Endothelial cell of hepatic sinusoid (primary cell): ENCODE measurements around the gene DCP1B.

Experiments used
- in situ Hi-C: cut with HindIII; loops from 2 replicates; pipeline ENCODE4 v1.10.0; 2017; ENCODE audit warnings: low sequenced_read_pairs

DCP1B gene

DNA sequence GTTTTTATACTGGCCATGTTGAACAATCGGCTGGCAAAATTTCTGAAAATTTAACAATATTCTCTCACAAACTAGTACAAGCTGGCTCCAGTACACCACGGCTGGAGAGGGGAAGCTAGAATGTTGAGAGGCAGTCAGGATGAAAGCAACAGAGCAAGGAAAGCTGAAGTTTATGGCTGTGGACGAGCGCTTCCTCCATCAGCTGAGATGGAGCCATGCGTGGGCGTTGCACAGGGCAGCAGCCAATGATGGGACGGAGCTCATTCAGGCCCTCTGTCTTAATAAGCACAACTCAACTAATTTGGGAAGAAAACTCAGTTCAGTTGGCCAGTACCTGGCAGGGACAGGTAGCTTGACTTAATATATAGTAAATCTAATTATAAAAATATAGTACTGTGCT lies 14.1 kb upstream of the DCP1B start:
- in situ Hi-C loops, result no loop called here

DNA sequence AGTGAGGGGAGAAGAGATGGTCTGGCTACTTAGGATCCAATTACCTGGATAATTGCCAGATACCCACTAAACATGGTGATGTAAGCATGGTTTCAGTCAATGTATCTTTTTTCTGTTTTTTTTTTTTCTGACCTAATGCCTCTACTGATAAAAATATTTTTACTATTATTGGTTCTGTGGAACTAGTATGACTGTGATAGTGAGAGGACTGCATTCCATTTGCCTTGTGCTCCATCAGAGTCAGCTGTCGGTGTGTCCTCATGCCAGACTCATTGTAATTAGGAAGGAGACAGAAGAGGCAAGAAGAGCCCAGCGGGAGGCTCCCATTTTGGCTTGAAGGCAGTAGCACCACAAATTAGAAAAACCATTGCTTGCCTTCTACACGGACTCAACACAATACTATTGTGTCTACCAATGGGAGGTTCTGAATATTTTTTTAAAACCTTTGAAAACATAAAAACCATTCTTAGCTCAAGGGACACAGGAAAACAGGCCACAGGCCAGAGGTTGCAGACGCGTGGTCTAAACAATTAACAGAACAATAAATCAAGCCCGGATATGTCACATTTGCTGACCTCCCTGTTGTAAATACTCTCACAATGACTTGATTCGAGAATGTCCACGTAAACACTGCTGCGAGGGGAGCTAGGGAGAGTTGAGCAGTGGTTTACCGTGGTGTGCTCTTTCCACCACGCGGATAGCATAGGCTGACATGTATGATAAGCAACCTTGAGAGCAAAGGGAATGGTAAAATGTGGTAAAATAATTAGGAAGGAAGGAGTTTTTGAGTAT lies 13.5 kb upstream of the DCP1B start:
- in situ Hi-C loops, result no loop called here

DNA sequence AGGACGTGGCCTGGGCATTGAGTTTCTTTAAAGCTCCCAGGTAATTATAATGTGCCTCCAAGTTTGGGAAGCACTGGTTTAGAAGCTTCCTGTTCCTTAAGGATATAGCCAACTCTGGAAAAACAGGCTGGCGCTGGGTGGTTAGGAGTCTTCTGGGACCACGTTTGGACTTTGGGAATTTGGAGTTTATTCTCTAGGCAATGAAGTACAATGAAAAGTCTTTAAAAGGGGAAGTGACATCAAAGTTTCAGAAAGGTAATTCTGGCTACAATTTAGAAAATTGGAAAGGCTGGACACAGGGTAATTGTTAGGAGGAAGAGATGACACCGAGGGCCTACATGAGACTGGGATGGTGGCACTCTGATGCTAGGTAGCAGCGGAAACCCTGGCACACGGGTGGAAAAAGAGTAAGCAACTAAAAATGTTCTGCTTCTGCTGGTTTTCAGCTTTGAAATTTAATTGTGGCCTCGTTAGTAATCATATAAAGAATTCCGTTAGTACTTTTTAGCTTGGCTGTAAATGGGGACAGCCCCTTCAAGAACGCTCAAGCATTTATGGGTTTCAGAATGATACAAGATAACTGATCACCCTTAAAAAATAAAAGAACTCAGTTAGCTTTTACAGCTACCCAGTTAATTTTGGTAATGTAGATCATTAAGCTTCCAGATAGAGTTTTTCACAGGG lies 12.7 kb upstream of the DCP1B start:
- in situ Hi-C loops, result no loop called here

DNA sequence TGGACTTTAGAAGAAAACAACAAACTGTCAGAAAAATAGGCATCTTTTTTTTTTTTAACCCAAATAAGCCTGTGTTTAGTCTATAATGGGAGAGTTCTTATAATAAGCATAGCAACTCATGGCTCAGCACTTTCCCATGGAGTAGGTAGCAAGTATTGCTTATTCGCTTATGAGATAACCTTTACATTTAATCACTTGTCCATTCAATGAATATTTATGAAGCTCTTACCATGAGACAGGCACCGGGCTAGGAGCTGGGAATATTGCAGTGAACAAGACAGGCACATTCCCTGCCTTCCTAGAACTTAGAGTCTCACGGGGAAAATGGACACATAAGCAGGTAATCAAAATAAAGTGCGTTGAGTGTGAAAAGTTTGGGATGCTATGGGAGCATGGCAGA lies 10.0 kb upstream of the DCP1B start:
- in situ Hi-C loops, result no loop called here

DNA sequence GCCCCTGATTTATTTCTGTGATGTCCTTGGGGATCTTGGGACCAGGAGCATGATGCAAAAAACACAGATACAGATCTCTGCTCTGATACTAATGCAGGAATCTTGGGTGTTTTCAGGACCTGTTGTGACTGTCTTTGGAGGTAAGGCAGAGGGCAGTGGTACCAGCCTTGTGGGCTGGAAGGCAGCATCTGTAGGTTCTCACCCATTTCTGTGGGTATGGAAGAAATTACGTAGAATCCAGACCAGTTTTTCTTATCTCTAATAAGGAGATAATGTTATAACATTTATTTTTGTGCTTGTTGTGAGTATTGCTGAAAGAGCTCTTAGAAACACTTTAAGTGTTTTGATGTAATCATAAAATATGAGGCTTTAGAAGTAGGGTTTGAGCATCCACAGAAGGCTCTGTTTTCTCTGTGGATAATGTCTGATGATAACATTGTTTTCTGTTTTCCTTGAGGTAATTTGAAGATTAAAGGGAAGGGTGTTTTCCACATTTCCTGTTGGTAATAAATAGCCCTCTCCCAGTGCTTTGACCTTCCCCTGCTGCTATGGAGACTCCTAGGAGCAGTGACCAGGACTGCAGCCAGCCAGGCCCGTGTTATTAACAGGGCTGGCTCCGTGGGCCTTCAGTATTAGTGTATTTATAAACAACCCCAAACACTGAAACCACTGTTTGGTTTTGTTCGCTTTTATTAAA lies 9.4 kb upstream of the DCP1B start:
- in situ Hi-C loops, result no loop called here

DNA sequence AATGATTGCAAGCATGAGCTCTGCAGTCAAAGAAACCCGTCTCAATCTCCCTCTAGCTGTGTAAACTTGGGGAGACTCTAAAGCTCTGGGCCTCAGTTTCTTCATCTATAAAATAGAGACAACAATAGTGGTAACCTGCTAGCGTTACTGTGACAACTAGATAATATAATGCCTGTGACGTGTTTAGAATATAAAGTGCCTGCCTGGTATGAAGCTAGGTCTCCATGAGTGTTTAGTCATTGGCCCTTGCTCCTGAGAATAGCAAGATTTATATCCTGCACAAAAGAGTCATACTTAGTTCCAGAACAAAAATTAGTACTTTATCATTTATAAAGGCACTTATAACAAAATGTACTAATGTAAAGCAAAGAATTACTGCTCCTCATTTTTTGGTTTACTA lies 8.8 kb upstream of the DCP1B start:
- in situ Hi-C loops, result no loop called here

DNA sequence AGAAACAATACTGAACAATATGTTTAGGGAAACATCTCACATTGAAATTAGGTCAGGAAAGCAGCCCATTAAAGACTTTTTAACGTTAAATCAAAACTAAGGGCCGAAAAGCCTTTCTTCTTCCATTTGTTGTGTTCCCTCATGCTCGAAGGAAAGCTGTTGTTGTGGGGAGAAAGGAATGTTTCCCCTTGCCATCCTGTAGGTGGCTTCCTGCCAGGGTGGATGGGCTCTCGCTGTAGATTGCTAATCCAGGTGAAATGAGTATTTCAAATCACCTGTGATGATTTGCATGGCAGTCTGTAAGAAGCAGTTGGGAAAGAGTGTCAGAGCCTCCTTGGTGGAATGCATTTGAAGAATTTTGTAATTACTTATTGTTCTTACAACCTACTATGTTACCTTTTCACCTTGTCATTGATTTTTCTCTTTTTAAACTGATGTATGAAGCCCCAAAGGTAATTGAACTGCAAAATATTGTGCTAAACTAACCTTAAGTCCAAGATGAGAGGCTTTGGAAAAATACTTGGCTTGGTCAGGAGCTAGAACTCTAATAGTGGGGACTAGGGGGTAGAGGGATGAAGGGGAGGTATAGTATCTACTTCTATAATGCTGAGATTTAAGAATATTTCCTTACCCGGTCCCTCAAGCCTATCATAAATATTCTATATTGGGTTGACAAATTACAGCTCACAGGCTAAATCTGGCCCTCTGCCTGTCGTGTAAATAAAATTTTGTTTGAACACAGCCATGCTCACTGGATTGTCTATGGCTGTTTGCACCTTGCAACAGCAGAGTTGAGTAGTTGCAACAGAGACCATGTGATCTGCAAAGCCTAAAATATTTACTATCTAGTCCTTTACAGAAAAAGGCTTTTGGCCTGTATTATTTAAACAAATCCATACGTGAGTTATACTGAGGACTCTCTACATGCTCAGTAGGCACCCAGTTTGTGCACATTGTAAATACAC lies 7.7 kb upstream of the DCP1B start:
- in situ Hi-C loops, result no loop called here

DNA sequence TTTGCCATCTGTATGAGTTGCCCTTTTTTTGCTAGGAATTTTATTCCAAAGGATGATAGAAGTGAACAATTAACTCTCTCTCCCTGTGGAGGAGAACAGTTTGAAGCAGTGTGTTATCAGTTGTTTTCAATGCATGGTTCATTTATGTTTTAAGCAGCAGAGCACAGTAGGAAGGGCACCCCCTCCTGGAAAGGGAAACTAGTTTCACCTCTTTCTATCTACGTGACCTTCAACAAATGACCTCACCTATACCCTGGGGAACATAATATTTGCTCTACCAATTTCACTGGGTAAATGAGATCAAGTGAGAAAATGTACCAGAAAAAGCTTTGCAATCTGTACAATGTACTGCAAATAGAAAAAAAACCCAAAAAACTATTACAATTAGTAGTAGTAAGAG lies 5.4 kb upstream of the DCP1B start:
- in situ Hi-C loops, result no loop called here

DNA sequence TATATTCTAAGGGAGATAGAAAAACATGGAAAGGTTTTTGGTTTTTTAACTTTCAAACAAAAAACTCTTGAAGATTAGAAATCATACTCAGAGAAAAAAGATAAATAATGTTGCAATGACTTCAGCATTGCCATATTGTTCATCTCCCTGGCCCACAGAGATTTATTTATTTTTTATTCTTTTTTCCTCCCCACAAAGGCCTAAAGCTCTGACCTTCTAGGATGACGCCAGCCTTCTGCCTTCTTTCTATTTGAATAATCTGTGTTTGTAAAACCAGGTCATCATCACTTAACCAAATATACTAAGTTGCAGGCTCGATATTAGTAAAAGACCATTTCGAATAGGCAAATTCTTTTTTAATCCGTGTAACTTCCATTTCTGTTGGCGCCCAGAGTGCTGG lies 4.4 kb upstream of the DCP1B start:
- in situ Hi-C loops, result no loop called here

DNA sequence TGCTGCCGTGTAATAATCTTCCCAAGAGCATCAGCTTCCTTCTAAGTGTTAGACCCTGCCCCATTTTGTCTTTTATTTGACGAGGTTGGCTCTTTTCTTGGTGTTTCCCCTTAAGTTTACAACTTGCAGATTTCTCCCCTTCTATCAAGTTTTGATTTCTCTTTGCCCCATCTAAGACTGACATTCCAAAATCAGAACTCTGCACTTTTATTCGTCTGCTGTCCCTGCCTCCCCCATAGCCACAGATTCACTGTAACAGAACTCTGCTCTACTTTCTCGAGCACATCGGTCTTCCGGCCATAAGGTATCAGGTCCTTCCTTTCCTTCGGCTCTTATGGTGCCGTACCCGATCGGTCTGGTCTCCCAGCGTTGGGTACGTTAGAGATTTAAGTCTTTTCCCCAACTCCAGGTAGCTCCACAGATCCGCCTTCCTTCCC lies 563 bp downstream of the DCP1B start:
- in situ Hi-C loops, result no loop called here

DNA sequence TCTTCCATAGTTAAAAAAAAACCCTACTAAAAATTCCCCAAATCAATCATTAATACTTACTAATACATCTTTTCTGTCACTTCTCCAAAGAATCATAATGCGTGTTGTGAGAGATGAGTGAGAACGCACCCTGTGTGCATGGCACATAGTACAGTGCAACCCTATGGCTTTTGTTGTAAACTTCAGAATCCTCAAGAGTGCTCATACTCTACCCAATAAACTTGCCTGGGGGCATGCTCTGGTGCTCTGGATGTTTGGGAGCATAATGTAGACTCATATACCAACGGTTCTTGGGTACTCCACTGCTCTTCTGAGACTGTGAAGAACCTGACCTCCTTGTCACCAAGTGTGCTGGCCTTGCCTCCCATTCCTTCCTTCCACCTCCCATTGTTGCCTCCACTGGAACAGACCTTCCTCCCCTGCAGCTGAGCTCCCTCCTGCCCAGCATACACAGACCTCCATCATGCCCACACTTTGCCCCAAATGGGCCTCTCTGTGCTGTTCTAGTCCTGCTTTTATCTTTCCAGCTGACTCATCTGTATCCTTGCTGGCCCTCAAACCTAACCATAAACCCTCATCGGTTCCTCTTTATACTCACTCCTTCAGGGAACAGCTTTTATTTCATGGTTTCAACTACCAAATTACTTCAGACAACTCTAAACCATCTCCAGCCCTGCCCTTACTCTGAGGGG lies 8.9 kb downstream of the DCP1B start:
- in situ Hi-C loops, result no loop called here

DNA sequence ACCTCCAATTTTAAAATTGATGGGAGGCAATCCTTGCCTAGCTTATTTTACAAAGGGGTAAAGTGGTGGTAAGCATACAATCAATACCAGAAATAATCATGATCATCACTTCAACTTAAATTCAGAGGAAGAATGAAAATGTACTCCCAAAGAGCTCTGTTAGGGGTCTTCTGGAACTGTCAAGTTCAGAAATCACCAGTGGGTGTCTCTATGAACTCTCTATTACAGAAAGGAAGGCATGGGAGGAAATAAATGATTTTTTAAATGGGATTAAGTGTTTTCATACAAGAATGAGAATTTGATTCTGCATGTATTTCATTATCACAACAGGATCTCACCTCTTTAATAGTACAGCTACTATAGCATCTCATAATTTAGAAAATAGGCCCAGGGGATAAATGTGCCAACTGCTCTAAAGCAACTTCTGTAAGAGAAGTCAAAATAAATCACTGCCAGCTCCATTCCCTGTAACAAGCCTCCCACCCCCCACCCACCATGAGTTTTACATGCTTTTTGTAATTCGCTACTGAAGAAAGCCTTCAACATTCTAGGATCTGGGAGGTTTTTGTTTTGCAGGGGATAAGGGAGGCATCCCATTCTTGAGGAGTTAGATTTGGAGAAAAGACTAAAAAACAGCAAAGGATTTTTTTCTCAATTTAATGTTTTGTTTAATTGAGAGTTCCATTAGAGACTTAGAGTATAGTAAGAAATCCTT lies 9.7 kb downstream of the DCP1B start:
- in situ Hi-C loops, result no loop called here

DNA sequence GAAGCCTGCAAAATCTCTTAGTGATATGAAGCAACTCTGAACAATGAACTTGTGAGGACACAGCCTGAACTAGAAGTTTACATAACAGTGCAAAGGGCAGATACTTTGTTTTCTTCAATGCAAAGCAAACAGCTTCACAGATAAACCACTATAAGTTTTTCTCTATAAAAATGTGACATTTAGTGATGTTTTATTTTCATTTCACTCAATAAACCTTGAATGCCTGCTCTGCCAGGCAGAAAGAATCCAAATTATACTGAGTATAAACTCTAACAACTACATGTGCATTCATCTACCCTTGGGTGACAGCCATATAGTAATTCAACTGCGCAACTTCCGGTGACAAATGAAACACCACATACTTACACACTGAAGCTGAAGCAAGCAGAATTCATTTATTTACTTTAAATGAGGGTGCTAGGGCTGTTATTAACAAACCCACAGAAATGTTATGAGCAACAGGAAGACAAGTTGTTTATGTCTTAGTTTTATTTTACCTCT lies 10.3 kb downstream of the DCP1B start:
- in situ Hi-C loops, result no loop called here

DNA sequence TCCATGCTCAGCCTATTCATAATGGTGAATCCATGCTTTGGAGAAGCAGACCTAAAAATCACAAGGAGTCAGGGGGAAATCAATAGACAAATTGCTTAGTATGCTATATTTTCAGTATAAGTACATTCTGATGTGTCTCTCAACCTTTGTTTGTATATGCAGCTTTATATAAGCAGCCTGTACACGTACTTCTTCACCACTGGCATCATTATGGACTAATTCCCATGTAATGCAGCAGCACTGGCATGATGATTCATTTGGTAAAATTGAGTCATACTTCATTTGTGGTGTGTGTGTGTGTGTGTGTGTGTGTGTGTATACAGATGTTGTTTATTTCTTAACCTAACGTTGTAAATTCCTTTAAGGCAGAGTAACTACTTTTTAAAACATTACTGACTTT lies 10.9 kb downstream of the DCP1B start:
- in situ Hi-C loops, result no loop called here

DNA sequence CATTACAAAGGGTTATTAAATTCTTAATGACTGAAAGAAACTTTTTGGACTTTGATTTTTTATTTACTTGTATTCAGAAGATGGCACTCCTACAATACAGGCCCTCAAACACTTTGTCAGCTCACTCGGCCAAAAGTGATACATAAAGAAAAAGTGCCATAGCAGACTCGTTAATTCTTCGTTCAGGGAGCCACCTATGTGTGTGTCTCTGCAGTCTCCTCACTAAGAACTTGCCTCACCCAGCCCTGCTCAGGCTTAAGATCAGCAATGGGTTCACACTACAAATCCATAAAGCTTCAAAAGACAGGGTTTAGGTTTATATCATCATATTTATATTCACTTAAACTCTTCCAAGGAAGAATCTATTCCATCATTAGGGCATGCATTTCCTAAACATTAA lies 11.5 kb downstream of the DCP1B start:
- in situ Hi-C loops, result no loop called here

DNA sequence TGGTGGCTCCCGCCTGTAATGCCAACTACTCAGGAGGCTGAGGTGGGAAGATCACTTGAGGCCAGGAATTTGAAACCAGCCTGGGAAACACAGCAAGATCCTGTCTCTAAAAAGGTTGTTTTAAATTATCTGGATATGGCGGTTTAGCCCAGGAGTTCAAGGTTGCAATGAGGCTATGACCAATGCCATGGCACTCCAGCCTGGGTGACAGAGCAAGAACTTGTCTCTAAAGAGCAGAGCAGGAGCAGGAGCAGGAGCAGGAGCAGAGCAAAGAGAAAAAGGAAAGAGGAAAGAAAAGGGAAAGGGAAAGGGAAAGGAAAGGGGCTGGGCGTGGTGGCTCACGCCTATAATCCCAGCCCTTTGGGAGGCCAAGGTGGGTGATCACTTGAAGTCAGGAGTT lies 15.1 kb downstream of the DCP1B start:
- in situ Hi-C loops, result no loop called here

DNA sequence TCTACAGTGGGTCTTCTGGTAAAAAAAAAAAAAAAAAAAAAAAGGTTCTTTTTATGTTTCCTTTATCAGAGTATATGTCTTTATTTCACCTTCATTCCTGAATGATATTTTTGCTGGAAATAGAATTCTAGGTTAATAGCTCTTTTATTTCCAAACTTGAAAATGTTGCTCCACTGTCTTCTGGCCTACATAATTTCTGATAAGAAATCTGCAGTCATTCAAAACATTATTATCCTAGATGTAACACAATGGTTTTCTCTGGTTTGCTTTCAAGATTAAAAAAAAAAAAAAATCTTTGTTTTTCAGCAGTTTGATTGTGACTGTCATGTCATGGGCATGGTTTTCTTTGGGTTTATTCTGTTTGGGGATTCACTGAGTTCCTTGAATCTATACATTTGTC lies 19.5 kb downstream of the DCP1B start:
- in situ Hi-C loops, result no loop called here

DNA sequence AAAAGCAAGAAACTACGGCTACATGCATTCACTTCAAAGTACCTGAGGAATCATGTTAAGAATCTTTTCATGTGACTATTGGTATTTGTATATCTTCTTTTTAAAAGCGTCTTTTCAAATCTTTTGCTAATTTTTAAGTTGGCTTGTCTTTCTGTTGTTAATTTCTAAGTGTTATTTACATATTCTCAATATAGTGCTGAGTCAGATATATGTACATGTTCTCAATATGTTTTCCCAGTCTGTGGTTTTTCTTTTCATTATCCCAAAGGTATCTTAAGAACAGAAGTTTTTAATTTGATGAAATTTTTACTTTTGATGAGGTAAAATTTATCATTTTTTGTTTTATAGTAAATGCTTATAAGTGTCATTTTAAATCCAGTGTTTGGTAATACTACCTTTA lies 24.0 kb downstream of the DCP1B start:
- in situ Hi-C loops, result no loop called here

DNA sequence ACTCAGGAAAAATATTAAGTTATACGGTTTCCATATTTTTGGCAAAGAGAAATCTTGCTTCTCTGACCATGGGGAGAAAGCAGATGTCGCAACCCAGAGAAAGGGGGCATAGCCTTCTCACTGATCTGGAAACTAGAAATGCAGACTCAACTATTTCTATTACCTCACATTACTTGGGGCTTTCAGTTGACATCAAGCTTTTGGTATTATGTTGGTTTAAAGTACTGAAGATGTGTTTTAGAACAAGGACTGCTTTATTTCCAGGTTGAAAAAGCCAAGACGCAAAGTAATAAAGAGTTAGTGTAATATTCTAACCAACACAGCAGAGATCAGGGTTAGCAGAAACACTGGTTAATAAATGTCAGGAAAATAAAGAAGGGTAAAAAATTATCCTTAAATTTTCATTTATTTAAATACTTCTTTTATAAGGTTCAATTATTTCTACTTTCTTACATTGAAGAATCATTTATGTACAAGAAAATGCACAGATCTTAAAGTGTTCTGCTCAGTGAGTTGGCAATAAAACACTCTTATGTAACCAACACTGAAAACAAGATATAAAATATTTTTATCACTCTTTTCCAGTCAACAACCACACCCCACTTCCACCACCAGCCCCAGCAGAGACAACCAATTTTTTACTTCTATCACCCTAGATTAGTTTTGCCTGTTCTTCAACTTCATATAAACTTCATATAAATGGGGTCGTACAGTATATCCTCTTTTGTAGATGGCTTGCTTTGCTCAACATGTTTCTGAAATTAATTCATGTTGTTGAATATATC lies 26.0 kb downstream of the DCP1B start:
- in situ Hi-C loops, result loop anchor here (5.0 kb wide), 1 partner anchor 49 kb away; no protein-coding TSS in a partner anchor
